EL (cell line): Measurements from ENCODE around the gene CRIP3.
A peak's percentile ranks its signal among the peaks of the same experiment; 100 is the strongest.

Source experiments
- DNase-seq: peaks from one replicate; pipeline ENCODE4 v3.0.0-alpha.2; 2016

Gene CRIP3

DNA sequence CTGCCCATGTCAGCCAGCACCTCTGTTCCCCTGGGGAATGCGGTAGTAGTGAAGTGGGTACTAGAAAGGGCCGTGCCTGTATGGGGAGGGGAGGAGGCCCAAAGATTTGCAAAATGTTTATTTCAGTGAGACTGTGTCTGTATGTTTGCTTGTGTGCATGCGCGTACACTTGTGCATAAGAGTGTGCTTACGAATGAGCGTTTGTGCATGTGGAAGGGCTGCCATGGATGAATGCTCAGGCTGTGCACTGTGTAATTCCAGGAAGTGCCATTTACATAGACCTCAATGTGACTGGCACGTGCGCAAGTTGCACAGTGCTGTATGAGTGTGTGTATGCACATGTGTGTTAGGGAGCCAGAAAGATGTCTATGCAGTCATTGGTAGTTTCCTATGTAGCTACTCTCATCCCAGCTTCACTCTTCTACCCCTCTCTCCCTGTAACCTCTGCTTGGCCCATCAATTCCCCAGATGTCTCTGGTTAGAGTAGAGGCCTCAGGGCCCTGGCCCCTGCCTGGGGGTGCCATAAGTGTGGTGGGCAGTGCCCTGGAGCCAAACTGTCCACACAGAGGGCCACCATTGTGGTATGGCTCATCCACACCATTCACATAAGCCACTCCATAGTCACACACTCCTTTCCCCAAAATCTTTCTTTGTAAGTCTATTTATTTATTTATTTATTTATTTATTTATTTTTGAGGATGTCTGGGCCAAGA lies 37.4 kb downstream of the CRIP3 start:
- no peak for DNase-seq

DNA sequence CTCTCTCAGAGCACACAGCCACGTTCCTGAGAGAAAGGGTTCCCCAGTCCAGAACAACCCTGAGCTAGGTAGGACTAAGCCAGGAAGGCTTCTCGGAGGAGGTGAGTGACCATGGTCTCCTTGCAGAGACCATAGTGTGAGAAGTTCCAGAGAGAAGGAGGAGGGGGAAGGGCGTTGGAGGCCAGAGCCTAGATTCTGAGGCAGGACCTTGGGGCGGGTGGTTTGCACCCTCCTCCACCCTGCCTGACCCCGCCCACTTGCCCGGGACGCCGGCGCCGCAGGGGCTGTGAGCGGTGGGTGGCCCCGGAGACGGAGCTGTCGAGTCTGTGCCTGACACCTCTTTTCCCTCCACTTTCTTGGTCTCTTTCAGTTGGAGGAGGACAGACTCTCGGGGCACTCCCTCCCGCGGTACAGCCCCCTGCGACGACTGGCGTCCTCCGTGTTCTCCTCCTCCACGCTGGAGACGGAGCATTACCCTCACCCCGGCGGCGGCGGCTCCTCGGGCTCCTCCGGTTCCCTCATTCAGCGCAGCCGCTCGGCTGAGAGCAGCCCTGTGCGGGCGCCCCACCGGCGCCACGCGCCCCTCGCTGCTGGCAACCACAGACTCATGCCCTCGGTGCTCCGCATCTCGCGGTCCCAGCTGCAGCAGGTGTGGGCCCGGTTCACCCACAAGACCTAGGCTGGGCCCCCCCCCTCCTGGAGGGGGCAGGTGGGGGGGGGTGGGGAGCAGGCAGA lies 39.2 kb downstream of the CRIP3 start:
- DNase-seq, result no peak

DNA sequence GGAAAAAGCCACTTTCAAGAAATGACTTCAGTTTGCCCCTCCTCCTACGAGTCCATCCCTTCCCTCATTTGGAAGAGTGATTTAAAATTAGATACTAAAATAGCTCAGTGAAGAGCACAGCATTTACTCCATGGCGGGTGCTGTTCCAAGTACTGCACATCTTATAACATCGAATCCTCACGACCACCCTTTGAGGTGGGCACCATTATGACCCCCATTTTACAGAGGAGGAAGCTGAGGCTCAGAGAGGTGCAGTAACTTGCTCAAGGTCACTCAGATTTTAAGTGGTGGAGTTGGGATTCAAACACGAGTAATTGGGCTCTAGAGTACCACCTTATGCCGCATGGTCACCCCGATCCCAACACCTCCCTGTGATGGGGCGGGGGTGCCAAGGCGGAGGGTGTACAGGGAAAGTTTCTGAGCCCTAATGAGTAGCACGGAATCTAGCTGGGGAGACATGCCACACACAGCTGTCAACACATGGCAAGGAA lies 39.8 kb downstream of the CRIP3 start:
- no peak for DNase-seq

- no peak for DNase-seq
Measured at GRCh38 chr6:43268355-43268700, 40.3 kb downstream of the CRIP3 start.

GRCh38 chr6:43267619-43268354 lies 40.8 kb downstream of the CRIP3 start:
- no peak for DNase-seq

DNA sequence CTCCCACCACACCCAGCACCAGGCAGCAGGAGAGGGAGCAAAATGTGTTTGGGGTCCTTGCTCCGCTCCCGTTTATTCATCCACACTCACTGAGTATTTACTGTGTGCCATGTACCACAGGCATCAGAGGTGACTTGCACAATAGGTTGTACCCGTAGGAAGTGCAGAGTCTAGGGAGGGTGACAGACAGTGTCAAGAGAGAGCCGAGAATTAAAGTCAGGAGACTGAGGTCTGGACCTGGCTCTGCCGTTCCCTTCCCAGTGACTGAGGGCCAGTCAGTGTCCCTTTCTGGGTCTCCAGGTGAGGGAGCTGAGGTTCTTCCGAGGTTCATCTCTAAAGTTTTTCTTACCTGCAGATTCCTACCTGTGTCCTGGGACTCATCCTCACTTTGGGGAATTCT lies 43.1 kb downstream of the CRIP3 start:
- DNase-seq, result no peak

- DNase-seq, result no peak
Measured at GRCh38 chr6:43264599-43265145, 44.0 kb downstream of the CRIP3 start.

DNA sequence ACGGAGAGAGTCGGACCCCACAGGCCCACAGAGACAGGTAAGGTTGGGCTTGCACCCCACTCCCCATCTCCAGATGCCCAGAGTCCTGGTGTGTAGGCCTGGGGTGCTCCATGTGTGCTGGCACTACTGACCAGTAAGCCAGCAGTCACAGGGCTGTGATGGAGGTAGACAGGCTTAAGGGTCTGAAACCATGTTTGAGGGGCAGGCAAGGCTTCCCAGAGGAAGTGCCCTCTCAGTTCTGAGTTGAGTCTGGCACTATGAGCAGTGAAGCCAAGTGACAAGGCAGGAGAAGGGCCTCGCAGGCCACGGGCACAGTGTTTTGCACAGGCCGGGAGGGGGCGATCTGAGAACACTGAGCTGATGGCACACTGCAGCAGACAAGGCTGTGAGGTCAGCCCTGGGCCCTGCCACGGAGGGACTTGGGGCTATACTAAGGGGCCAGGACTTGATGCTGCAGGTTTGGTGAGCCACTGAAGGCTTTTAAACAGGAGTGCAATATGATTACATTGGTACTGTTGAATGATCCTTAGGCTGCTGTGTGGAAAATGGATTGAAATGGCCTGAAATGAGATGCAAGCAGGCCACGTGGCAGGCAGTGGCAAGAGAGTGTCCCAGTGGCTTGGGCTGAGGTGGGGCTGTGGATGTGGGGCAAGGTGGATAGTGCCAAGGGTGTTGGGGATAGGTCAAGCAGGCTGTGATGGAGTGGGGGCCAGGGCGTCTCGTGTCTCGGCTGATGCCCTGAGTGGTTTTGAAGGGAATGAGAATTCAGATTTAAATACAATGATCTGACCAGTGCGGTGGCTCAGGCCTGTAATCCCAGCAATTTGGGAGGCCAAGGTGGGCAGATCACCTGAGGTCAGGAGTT lies 45.1 kb downstream of the CRIP3 start:
- DNase-seq, result peak; percentile 72

DNA sequence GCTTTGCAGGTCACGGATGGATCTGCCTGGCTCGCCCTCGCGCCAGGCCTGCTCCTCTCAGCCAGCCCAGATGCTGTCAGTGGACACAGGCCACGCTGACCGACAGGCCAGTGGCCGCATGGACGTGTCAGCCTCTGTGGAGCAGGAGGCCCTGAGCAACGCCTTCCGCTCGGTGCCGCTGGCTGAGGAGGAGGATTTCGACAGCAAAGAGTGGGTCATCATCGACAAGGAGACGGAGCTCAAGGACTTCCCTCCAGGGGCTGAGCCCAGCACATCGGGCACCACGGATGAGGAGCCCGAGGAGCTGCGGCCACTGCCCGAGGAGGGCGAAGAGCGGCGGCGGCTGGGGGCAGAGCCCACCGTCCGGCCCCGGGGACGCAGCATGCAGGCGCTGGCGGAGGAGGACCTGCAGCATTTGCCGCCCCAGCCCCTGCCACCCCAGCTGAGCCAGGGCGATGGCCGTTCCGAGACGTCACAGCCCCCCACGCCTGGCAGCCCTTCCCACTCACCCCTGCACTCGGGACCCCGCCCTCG lies 45.8 kb downstream of the CRIP3 start:
- no peak for DNase-seq

DNA sequence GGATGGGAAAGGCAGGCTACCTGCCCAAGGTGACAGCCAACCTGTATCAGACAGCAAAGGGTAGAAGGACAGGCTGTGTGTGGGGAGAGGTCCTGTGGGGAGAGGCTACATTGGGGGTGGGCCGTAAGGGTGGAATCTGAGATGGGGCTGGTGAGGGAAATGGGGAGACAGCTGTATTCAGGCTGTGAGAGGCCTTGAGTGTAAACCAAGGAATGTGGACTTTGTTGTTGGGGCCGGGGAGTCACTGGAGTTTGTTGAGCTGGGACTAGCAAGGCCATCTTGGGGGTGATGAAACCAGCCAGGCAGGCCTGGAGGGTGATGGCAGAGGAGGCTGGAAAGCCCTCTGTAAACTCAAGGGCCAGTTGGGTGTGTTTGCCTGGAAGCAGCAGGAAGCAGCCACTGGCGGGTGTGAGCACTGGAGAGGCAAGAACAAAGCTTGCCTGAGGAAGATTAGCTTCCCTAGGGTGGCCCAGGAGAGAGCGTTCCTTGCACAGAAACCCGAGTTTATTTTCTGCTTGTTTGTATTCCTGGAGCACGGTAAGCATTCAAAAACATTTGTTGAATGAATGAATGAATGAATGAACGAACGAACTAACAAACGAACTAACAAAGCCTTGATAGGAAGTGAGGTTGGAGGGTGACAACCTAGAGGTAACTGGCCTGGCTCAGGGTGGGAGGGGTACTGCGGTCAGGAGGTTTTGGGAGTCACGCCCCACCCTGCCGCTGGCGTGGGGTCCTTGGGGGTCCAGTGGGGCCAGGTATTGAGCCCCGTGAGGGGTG lies 46.4 kb downstream of the CRIP3 start:
- DNase-seq, result no peak

GRCh38 chr6:43261198-43261597 lies 47.4 kb downstream of the CRIP3 start:
- DNase-seq, result no peak

DNA sequence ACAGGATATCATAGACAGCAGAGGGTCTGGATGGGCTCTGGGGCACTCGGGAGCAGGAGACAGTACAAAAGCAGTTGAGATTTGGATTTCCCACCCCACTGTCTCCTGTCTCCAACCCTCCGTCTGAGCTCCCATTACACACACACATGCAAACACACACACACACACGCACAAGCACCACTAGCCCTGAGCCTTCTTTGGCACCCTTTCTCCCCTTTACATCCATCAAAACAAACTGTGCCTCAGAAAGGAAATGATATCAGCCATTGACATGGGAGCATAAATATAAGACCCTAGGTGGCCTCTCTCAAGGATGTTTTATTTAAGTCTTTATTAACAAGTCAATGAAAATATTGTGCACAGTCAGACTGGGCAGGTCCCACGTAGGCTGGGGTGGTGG lies 47.8 kb downstream of the CRIP3 start:
- no peak for DNase-seq

DNA sequence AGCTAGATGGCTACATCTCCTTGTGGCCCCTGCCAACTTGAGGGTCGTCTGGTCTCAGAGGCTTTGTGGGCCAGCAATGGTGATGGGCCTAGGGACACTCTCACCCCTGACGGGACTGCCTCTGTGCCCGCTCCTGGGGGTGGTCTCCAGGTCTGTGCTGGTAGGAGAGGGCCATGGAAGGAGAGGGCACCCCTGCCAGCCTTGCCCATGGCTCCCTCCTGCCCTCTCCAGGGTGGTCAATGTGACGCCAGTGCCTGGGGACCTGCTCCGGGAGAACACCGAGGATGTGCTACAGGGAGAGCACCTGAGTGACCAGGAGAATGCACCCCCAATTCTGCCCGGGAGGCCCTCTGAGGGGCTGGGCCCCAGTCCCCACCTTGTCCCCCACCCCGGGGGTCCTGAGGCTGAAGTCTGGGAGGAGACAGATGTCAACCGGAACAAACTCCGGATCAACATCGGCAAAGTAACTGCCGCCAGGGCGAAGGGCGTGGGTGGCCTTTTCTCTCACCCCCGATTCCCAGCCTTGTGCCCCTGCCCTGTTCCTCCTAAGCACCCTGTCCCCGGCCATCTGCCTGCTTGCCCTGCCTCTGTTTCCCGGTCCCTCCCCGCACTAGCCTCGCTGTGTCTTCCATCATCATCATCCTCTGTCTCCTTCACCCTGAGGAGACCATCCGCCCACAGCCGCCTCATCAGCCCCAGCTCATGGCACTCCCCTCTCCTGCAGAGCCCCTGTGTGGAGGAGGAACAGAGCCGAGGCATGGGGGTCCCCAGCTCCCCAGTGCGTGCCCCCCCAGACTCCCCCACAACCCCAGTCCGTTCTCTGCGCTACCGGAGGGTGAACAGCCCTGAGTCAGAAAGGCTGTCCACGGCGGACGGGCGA lies 49.6 kb downstream of the CRIP3 start:
- DNase-seq, result no peak

DNA sequence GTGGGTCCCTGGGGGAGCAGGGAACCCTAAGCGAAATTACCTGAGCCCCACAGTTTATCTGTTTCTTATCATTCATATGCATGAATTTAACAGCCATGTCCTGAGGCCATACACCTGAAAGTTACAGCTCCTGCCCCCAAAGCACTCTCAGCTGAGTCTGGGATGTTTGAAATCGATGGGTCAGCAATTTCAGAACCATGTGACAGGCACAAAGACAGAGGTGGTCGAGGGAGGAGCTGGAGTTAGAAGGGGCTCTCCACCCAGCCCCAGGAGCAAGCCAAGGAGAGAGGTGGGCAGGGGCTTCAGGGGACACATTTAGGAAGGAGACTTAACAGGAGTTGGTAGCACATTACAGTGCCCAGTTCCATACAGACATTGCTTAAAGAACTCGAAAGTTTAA lies 50.4 kb downstream of the CRIP3 start:
- DNase-seq, result no peak

GRCh38 chr6:43257367-43258145 lies 51.1 kb downstream of the CRIP3 start:
- DNase-seq, result no peak

DNA sequence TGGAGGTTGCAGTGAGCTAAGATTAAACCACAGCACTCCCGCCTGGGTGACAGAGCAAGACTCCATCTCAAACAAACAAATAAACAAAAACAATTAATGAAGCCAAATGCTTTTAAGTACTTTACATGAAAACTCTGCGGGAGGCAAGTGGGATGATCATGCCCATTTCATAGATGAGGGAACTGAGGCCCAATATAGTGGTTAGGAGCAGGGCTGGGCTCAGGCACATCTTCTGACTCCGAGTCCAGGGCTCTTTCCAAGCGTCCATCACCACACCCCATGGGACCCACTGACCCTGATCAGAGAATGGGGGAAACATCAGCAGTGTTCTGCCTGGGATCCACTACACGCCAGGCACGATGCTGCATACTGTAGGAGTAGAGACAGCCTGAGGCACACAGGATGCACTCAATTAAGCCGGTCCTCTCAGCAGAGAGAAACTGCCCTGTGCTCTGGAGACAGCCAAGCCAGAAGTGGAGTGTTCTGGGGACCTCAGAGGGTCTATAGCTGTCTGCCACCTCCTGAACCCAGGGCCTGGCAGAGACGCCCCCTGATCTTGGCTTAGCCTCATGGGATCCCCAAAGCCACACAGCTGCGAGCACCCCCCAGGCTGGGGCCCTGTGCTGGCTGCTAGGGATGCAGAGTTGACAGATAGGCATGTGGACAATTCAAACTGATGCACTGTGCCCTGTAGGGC lies 51.8 kb downstream of the CRIP3 start:
- no peak for DNase-seq
